Neuronal stem cell (in vitro differentiated cells): ENCODE data around the gene KRTAP2-4.
"Not testable (repeated sequence)": the region's sequence is repeated elsewhere in the genome, so short reads cannot be mapped to it uniquely, and the experiment has no call there.

Experiments used
- DNase-seq: peaks from one replicate; pipeline ENCODE4 v3.0.0-alpha.2; 2013; ENCODE audit warnings: low spot score
- H2AFZ ChIP-seq: one replicate; pipeline ENCODE4 v1.6.1; 2013; ENCODE audit warnings: mild to moderate bottlenecking, low read length, inconsistent platforms
- H2AK5ac ChIP-seq: 2 replicates; pipeline ENCODE4 v1.6.1; 2013; ENCODE audit warnings: low read depth, mild to moderate bottlenecking, inconsistent platforms, low read length, moderate library complexity, mixed read lengths
- H2BK120ac ChIP-seq: 2 replicates; pipeline ENCODE4 v1.6.1; 2013; ENCODE audit warnings: low read depth, mild to moderate bottlenecking, inconsistent platforms, low read length, moderate library complexity, mixed read lengths
- H2BK12ac ChIP-seq: one replicate; pipeline ENCODE4 v1.6.1; 2013; ENCODE audit warnings: low read length, inconsistent platforms
- H2BK15ac ChIP-seq: 2 replicates; pipeline ENCODE4 v1.6.1; 2013; ENCODE audit warnings: mild to moderate bottlenecking, low read length, inconsistent platforms, mixed read lengths
- H2BK5ac ChIP-seq: one replicate; pipeline ENCODE4 v1.6.1; 2013; ENCODE audit warnings: inconsistent platforms, mild to moderate bottlenecking, low read length, moderate library complexity
- H3K14ac ChIP-seq: one replicate; pipeline ENCODE4 v1.6.1; 2013; ENCODE audit warnings: low read length, inconsistent platforms
- H3K18ac ChIP-seq: 2 replicates; pipeline ENCODE4 v1.6.1; 2013; ENCODE audit warnings: low read length, inconsistent platforms
- H3K23ac ChIP-seq: 2 replicates; pipeline ENCODE4 v1.6.1; 2013; ENCODE audit warnings: low read depth, mild to moderate bottlenecking, mixed read lengths, low read length, inconsistent platforms; ENCODE audit not compliant: poor library complexity
- H3K27ac ChIP-seq: replicated peaks from 3 replicates; pipeline ENCODE4 v1.5.1; 2013; ENCODE audit warnings: low read length, inconsistent platforms
- H3K27me3 ChIP-seq, 3 experiments: 2 replicates each; pipeline ENCODE4 v1.6.1; 2013; ENCODE audit warnings: low read length in 3 of 3, mild to moderate bottlenecking in 2 of 3, inconsistent platforms in 1 of 3, low read depth in 1 of 3, mixed read lengths in 1 of 3, moderate library complexity in 1 of 3; ENCODE audit not compliant: control insufficient read depth in 3 of 3, insufficient read depth in 3 of 3
- H3K36me3 ChIP-seq, 2 donors: replicated peaks in 1 of 2; 2 replicates each; pipeline ENCODE4 v1.6.1; 2013; ENCODE audit warnings: low read length in 2 of 2; ENCODE audit not compliant: control insufficient read depth in 2 of 2, insufficient read depth in 2 of 2
- H3K4ac ChIP-seq: 2 replicates; pipeline ENCODE4 v1.6.1; 2013; ENCODE audit warnings: inconsistent platforms, mild to moderate bottlenecking, low read length, moderate library complexity
- H3K4me1 ChIP-seq, 2 donors: 1 replicate in 1 of 2; 2 replicates in 1 of 2; pipeline ENCODE4 v1.6.1; 2013; ENCODE audit warnings: low read length in 2 of 2, low read depth in 1 of 2; ENCODE audit not compliant: control insufficient read depth in 2 of 2, insufficient read depth in 1 of 2
- H3K4me2 ChIP-seq: one replicate; pipeline ENCODE4 v1.6.1; 2013; ENCODE audit warnings: mild to moderate bottlenecking, low read length, inconsistent platforms; ENCODE audit not compliant: insufficient read depth, poor library complexity, severe bottlenecking
- H3K4me3 ChIP-seq, 2 donors: 2 replicates each; pipeline ENCODE4 v1.5.1; 2013; ENCODE audit warnings: low read length in 2 of 2, mild to moderate bottlenecking in 2 of 2, inconsistent platforms in 1 of 2, moderate library complexity in 1 of 2
- H3K79me1 ChIP-seq: one replicate; pipeline ENCODE4 v1.6.1; 2013; ENCODE audit warnings: low read depth, mild to moderate bottlenecking, inconsistent platforms, low read length, moderate library complexity
- H3K9ac ChIP-seq: one replicate; pipeline ENCODE4 v1.6.1; 2013; ENCODE audit warnings: mild to moderate bottlenecking, low read depth, low read length, inconsistent platforms; ENCODE audit not compliant: poor library complexity
- H3K9me3 ChIP-seq, 2 donors: replicated peaks in 1 of 2; 2 replicates each; pipeline versions ENCODE3 to v1.6.1; 2013; ENCODE audit warnings: low read length in 2 of 2, mild to moderate bottlenecking in 2 of 2, inconsistent platforms in 1 of 2, low read depth in 1 of 2, mixed read lengths in 1 of 2, moderate library complexity in 1 of 2; ENCODE audit not compliant: control insufficient read depth in 2 of 2, insufficient read depth in 1 of 2
- H4K8ac ChIP-seq: one replicate; pipeline ENCODE4 v1.6.1; 2013; ENCODE audit warnings: low read depth, mild to moderate bottlenecking, inconsistent platforms, low read length, moderate library complexity
- H4K91ac ChIP-seq: one replicate; pipeline ENCODE4 v1.6.1; 2013; ENCODE audit warnings: low read length, low read depth, mild to moderate bottlenecking, inconsistent platforms; ENCODE audit not compliant: poor library complexity
- WGBS, 2 donors: extraction: QIAGEN DNeasy Blood & Tissue Kit; methylation state at CpG; one replicate each; pipeline ENCODE4 v1.1.7; 2013; ENCODE audit warnings: missing lambda C conversion rate in 2 of 2, mixed read lengths in 1 of 2; ENCODE audit not compliant: insufficient read length in 2 of 2, insufficient replicate concordance in 1 of 2; ENCODE audit errors: extremely low coverage in 2 of 2; 5-methylcytosine and 5-hydroxymethylcytosine counted together

KRTAP2-4 gene

DNA sequence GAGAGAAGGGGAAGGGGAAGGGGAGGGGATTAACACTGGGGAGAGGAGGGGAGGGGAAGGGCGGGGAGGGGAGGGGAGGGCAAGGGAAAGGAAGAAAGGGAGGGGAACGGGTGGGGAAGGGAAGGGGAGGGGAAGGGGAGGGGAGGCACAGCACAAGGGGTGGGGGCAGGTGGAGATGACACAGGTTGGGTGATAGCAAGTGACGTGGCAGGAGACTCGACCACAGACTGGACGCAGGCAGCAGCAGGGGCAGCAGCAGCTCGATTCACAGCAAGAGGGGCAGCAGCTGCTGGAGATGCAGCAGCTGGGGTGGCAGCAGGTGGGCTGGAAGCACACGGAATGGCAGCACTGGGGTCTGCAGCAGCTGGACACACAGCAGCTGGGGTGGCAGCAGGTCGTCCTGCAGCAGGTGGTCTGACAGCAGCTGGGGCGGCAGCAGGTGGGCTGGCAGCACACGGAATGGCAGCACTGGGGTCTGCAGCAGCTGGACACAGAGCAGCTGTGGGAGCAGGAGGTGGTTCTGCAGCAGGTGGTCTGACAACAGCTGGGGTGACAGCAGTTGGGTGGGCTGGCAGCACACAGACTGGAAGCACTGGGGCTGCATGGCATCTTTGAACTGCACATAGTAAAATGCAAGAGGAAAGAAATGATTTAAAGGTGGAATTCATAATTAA is 36.0 kb upstream of the KRTAP2-4 start, which contains the start of gene KRTAP4-16:
KRTAP4-16 (minus strand) TSS at position 624 of the 674 bp plus-strand sequence; CDS start at position 624, 0 bp downstream.
- Histone ChIP-seq H3K9ac (peak within 1 kb of the TSS; percentile 60), H2AFZ (no peak within 1 kb of the TSS), H2BK120ac (no peak within 1 kb of the TSS), H3K23ac (peak within 1 kb of the TSS; percentile 68), H2AK5ac (peak within 1 kb of the TSS; percentile 71), H3K9me3 (no peaks in the 10 kb centered on the region), H2BK5ac (no peak within 1 kb of the TSS), H4K91ac (no peak within 1 kb of the TSS), H3K79me1 (no peaks in the 10 kb centered on the region), H4K8ac (peak within 1 kb of the TSS; percentile 82), H3K4me1 (peaks cover 0 to 2% of the 10 kb centered on the region in 2 donors), H3K4me2 (no peak within 1 kb of the TSS), H3K4ac (no peak within 1 kb of the TSS), H3K27ac (no peak within 1 kb of the TSS), H3K27me3 (no peaks in the 10 kb centered on the region), H3K4me3 (no peak within 1 kb of the TSS), H2BK15ac (peak within 1 kb of the TSS; percentile 38), H3K14ac (peak within 1 kb of the TSS; percentile 71), H3K36me3 (no peaks in the 10 kb centered on the region), H3K18ac (peak within 1 kb of the TSS; percentile 85), H2BK12ac (peak within 1 kb of the TSS; percentile 58)
- no CpG with 5 or more reads among the region's 10 CpGs for WGBS, 2 donors
- DNase-seq = no peak

DNA sequence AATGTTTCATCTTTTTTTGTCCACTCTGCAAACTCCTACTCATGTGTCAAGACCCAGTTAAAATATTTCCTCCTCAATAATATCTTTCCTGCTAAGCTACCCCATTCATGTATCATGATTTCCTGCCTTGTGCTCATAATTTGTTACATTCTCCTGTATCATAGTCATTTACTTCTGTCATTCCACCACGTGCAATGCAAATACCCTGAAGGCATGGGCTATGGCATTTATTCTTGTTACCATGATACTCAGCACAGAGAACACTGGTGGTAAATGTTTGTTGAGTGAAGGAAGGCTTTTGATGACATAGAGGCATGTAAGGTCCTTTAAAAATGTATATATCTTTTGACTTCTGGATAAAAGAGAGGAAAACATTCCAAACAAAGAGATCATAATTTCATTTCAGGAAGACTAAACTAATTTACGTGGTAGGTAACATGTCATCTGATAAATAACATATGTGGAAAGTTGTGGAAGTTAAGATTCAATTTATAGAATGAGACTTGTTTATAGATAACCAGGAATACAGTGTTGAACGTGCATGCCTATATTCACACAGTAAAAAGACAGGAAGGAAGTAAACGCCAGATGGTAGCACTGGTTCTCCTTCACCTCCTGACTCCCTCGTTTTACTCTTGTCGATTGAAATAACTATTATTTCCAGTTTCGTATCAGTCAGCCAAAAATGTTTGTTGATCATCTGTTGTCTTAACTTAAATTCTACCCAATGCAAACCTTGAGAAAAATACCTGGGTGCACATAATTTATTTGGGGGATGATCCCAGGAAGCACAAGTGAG is 34.2 kb upstream of the KRTAP2-4 start:
- not testable (repeated sequence) for H4K91ac ChIP-seq, H3K18ac ChIP-seq, H3K14ac ChIP-seq, H3K36me3 ChIP-seq, H3K4me3 ChIP-seq, H3K9me3 ChIP-seq, H3K27ac ChIP-seq, H3K9ac ChIP-seq, H2AFZ ChIP-seq, H3K4me2 ChIP-seq, H2BK120ac ChIP-seq, H4K8ac ChIP-seq, H3K4ac ChIP-seq, H2BK15ac ChIP-seq, DNase-seq, H2BK12ac ChIP-seq, H2AK5ac ChIP-seq, H3K27me3 ChIP-seq, H3K79me1 ChIP-seq, H3K4me1 ChIP-seq, H3K23ac ChIP-seq, H2BK5ac ChIP-seq
- WGBS, 2 donors = no CpG with 5 or more reads among the region's 7 CpGs

DNA sequence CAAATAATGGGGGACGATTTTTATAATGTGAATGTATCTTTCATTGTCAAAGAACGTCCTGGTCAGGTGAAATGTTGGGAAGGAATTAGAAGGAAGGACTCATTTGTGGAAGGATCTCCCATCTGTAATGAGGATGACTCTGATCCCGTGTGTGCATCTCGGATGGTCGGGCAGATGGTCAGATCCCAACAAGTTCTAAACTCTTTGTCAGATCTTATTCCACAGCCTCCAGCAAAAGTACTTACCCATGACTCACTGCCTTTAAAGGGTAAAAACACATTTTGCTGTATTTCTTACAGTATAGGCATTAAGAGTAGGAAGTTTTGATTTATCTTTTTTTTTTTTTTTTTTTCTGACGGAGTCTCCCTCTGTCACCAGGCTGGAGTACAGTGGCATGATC is 32.8 kb upstream of the KRTAP2-4 start:
- Histone ChIP-seq H2BK15ac (no peak overlapping the region), H2AFZ (no peak overlapping the region), H2BK120ac (no peak overlapping the region), H2BK12ac (no peak overlapping the region), H3K23ac (no peak overlapping the region), H3K4me3 (no peak overlapping the region), H3K14ac (no peak overlapping the region), H3K4ac (no peak overlapping the region), H3K36me3 (no peaks in the 10 kb centered on the region), H3K9ac (no peak overlapping the region), H2BK5ac (no peak overlapping the region), H3K9me3 (peaks cover 0 to 3% of the 10 kb centered on the region in 2 donors), H4K91ac (no peak overlapping the region), H3K27ac (no peak overlapping the region), H3K18ac (no peak overlapping the region), H3K4me1 (peaks cover 0 to 2% of the 10 kb centered on the region in 2 donors), H2AK5ac (no peak overlapping the region), H3K4me2 (no peak overlapping the region), H3K79me1 (no peaks in the 10 kb centered on the region), H3K27me3 (no peaks in the 10 kb centered on the region), H4K8ac (no peak overlapping the region)
- no peak for DNase-seq
- WGBS, 2 donors = no CpG with 5 or more reads among the region's 6 CpGs

DNA sequence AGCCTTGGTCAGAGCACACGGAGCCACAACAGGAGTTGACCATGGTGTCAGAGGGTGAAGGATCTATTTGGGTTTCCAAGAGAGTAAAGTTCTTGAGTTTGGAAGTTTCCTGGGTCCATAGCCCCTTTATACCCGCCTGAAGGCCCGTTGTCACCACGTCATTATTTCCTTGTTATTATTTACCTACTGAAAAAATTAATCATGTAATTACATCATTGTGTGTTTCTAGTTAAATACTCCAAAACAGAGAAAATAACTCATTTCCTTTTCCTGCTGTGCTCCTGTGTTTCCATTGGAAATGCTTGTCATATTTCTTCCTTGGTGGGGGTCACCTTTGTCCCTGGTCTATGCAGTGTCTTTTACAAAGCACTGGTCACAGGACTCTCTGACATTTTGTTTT is 32.4 kb upstream of the KRTAP2-4 start, which contains the start of gene KRTAP4-8:
KRTAP4-8 (minus strand) TSS at position 101 of the 400 bp plus-strand sequence; CDS start at position 43, 58 bp downstream.
- H3K9me3 ChIP-seq = peaks cover 0 to 3% of the 10 kb centered on the region in 2 donors
- no peak within 1 kb of the TSS for H4K91ac ChIP-seq
- no peaks in the 10 kb centered on the region for H3K36me3 ChIP-seq
- no peak within 1 kb of the TSS for H3K18ac ChIP-seq
- H3K4me3 ChIP-seq = no peak within 1 kb of the TSS
- peaks cover 0 to 2% of the 10 kb centered on the region in 2 donors for H3K4me1 ChIP-seq
- H3K79me1 ChIP-seq = no peaks in the 10 kb centered on the region
- no peak within 1 kb of the TSS for H2BK12ac ChIP-seq
- no peak within 1 kb of the TSS for H3K4ac ChIP-seq
- no peak within 1 kb of the TSS for H2BK120ac ChIP-seq
- H3K27ac ChIP-seq = no peak within 1 kb of the TSS
- H3K4me2 ChIP-seq = no peak within 1 kb of the TSS
- no peak within 1 kb of the TSS for H3K9ac ChIP-seq
- no peak within 1 kb of the TSS for H3K14ac ChIP-seq
- no CpG with 5 or more reads among the region's 4 CpGs for WGBS, 2 donors
- no peak within 1 kb of the TSS for H2AK5ac ChIP-seq
- no peak within 1 kb of the TSS for H4K8ac ChIP-seq
- H2BK5ac ChIP-seq = no peak within 1 kb of the TSS
- H3K23ac ChIP-seq = no peak within 1 kb of the TSS
- no peaks in the 10 kb centered on the region for H3K27me3 ChIP-seq
- H2BK15ac ChIP-seq = no peak within 1 kb of the TSS
- no peak within 1 kb of the TSS for H2AFZ ChIP-seq
- DNase-seq = no peak
